Measurements from ENCODE around the gene DTX4.
"Not testable (repeated sequence)": the region's sequence is repeated elsewhere in the genome, so short reads cannot be mapped to it uniquely, and the experiment has no call there.

Gene DTX4

GRCh38 chr11:59171508-59172322 lies at the start of gene DTX4:
Gene DTX4, plus strand, starts transcription at chr11:59172132. Its CDS starts 464 bp downstream, at chr11:59172596.
- no peak within 1 kb of the TSS for H3K9ac ChIP-seq (ENCODE audit: insufficient read length)
- peak within 1 kb of the TSS; percentile 81 for H3K4me3 ChIP-seq
- no peaks in the 10 kb centered on the region for H3K36me3 ChIP-seq (ENCODE audit: insufficient read depth, low read length)
- TF ChIP-seq EZH2 (IDR thresholded peaks at IDR 0.05) (no peak), POLR2AphosphoS5 (IDR thresholded peaks at IDR 0.05; ENCODE audit: borderline replicate concordance, low read depth, low read length) (no peak)
- no peaks in the 10 kb centered on the region for H3K9me3 ChIP-seq (ENCODE audit: low read depth, low read length)
- H3K27ac ChIP-seq = no peak within 1 kb of the TSS
- DNase-seq (ENCODE audit: low read depth, low spot score) = no peak

- DNase-seq (ENCODE audit: low read depth, low spot score) = no peak
- H3K9me3 ChIP-seq (ENCODE audit: low read depth, low read length) = no peaks in the 10 kb centered on the region
- H3K9ac ChIP-seq (ENCODE audit: insufficient read length) = peak overlapping the region; percentile 41
- H3K4me3 ChIP-seq = peak overlapping the region; percentile 66
- no peaks in the 10 kb centered on the region for H3K36me3 ChIP-seq (ENCODE audit: insufficient read depth, low read length)
- no peak overlapping the region for H3K27ac ChIP-seq
- TF ChIP-seq POLR2AphosphoS5 (IDR thresholded peaks at IDR 0.05; ENCODE audit: borderline replicate concordance, low read depth, low read length) (no peak), FOXP2 (optimal IDR thresholded peaks at IDR 0.05; ENCODE audit: control extremely low read depth, extremely low read length, insufficient read depth) (no peak), EZH2 (IDR thresholded peaks at IDR 0.05) (no peak)
These were observed 36.1 kb upstream of the DTX4 start for GRCh38 chr11:59135648-59136461.

DNA sequence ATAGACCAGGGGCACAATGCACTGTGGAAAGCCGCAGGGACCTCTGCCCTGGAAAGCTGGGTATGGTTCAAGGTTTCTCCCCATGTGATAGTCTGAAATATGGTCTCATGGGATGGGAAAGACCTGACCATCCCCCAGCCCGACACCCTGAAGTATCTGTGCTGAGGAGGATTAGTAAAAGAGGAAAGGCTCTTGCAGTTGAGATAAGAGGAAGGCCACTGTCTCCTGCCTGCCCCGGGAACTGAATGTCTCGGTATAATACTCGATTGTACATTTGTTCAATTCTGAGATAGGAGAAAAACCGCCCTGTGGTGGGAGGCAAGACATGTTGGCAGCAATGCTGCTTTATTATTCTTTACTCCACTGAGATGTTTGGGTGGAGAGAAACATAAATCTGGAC lies 35.4 kb upstream of the DTX4 start:
- H3K36me3 ChIP-seq (ENCODE audit: insufficient read depth, low read length); DNase-seq (ENCODE audit: low read depth, low spot score); H3K9ac ChIP-seq (ENCODE audit: insufficient read length); H3K27ac ChIP-seq; H3K9me3 ChIP-seq (ENCODE audit: low read depth, low read length); H3K4me3 ChIP-seq: not testable (repeated sequence)

- TF ChIP-seq POLR2AphosphoS5 (IDR thresholded peaks at IDR 0.05; ENCODE audit: borderline replicate concordance, low read depth, low read length) (no peak), EZH2 (IDR thresholded peaks at IDR 0.05) (no peak), FOXP2 (optimal IDR thresholded peaks at IDR 0.05; ENCODE audit: control extremely low read depth, extremely low read length, insufficient read depth) (no peak)
- DNase-seq (ENCODE audit: low read depth, low spot score) = no peak
These were observed 34.7 kb upstream of the DTX4 start for GRCh38 chr11:59137190-59137589.

DNA sequence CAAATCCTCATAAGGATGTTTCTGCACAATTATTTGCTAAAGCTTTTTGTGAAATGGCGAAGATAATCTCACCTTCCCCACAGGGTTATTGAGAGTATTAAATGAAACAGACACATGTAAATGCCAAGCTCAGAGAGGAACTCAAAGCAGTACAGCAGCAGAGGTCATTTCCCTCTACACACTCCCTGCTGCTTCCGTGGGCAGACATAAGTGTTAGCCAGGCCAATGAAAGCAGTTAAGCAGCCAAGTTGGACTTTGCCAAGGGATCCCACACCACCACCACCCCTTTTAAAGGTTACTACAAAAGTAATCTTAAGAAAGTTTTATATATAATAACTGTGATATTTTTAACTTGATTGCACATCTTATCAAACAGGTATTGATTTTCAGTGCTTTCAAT lies 33.3 kb upstream of the DTX4 start:
- Histone ChIP-seq H3K9me3 (ENCODE audit: low read depth, low read length) (no peaks in the 10 kb centered on the region), H3K9ac (ENCODE audit: insufficient read length) (no peak overlapping the region), H3K36me3 (ENCODE audit: insufficient read depth, low read length) (no peaks in the 10 kb centered on the region), H3K4me3 (no peak overlapping the region), H3K27ac (no peak overlapping the region)
- no peak for TF ChIP-seq FOXP2 (optimal IDR thresholded peaks at IDR 0.05; ENCODE audit: control extremely low read depth, extremely low read length, insufficient read depth)
- TF ChIP-seq POLR2AphosphoS5 (IDR thresholded peaks at IDR 0.05; ENCODE audit: borderline replicate concordance, low read depth, low read length) = no peak
- no peak for TF ChIP-seq EZH2 (IDR thresholded peaks at IDR 0.05)
- no peak for DNase-seq (ENCODE audit: low read depth, low spot score)

More at GRCh38 chr11:59137190-59137589, 34.7 kb upstream of the DTX4 start:
- Histone ChIP-seq H3K36me3 (ENCODE audit: insufficient read depth, low read length) (no peaks in the 10 kb centered on the region), H3K9me3 (ENCODE audit: low read depth, low read length) (no peaks in the 10 kb centered on the region), H3K9ac (ENCODE audit: insufficient read length) (no peak overlapping the region), H3K27ac (no peak overlapping the region), H3K4me3 (no peak overlapping the region)

DNA sequence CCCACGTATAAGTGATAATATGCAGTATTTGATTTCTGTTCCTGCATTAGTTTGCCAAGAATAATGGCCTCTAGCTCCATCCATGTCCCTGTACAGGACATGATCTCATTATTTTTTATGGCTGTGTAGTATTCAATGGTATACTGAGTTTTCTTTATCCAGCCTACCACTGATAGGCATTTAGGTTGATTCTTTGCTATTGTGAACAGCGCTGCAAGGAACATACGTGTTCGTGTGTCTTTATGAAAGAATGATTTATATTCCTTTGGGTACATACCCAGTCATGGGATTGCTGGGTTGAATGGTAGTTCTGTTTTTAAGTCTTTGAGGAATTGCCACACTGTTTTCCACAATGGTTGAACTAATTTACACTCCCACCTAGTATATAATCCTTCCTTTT lies 30.7 kb upstream of the DTX4 start:
- Histone ChIP-seq H3K9me3 (ENCODE audit: low read depth, low read length) (no peaks in the 10 kb centered on the region), H3K4me3 (no peak overlapping the region), H3K36me3 (ENCODE audit: insufficient read depth, low read length) (no peaks in the 10 kb centered on the region), H3K9ac (ENCODE audit: insufficient read length) (no peak overlapping the region), H3K27ac (no peak overlapping the region)
- no peak for DNase-seq (ENCODE audit: low read depth, low spot score)
- TF ChIP-seq POLR2AphosphoS5 (IDR thresholded peaks at IDR 0.05; ENCODE audit: borderline replicate concordance, low read depth, low read length) = no peak
- TF ChIP-seq EZH2 (IDR thresholded peaks at IDR 0.05) = no peak
- no peak for TF ChIP-seq FOXP2 (optimal IDR thresholded peaks at IDR 0.05; ENCODE audit: control extremely low read depth, extremely low read length, insufficient read depth)

DNA sequence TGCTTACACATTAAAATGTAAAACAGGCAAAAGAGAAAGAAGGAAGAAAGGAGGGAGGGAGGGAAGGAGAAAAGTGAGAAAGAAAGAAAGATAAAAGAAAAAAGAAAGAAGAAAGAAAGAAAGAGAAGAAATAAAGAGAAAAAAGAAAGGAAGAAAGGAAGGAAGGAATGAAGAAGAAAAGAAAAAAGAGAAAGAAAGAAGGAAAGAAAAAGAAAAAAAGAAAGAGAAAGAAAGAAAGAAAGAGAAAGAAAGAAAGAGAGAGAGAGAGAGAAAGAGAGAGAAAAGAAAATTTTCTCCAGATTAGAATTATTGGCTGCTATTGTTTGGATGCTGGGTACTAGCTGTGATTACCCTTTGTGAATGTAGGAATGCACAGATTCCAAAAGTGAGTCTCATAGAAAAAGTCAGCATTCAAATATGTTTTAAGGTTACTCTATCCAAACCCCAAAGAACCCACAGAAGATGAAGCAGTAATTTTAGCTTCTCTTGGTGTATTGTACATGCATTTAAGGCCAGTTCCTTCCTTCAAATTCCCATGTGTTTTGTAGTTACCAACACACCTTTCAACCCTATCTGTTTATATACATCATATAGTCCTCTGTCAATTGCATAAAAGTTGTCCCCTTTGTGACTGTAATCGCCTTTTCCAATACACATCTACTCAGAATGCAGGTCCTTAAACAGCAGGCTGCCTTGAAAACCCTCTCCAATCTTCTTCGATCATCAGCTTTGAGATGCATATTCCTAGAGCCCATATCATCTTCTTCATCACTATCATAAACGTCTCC lies 30.1 kb upstream of the DTX4 start:
- DNase-seq (ENCODE audit: low read depth, low spot score) = no peak
- TF ChIP-seq FOXP2 (optimal IDR thresholded peaks at IDR 0.05; ENCODE audit: control extremely low read depth, extremely low read length, insufficient read depth) (no peak), EZH2 (IDR thresholded peaks at IDR 0.05) (no peak), POLR2AphosphoS5 (IDR thresholded peaks at IDR 0.05; ENCODE audit: borderline replicate concordance, low read depth, low read length) (no peak)

More for the DNA sequence above, 30.1 kb upstream of the DTX4 start:
- Histone ChIP-seq H3K4me3 (peak overlapping the region; percentile 84), H3K9ac (ENCODE audit: insufficient read length) (peak overlapping the region; percentile 58), H3K27ac (no peak overlapping the region), H3K36me3 (ENCODE audit: insufficient read depth, low read length) (no peaks in the 10 kb centered on the region), H3K9me3 (ENCODE audit: low read depth, low read length) (no peaks in the 10 kb centered on the region)
